HG03097 (cell line): ENCODE results near the gene ODAPH.
"Not testable (repeated sequence)": the region's sequence is repeated elsewhere in the genome, so short reads cannot be mapped to it uniquely, and the experiment has no call there.

Experiments used
- ATAC-seq: cut with Tn5 transposase; IDR thresholded peaks from one replicate; pipeline ENCODE4 v1.9.1; 2021; ENCODE audit not compliant: unreplicated experiment, low FRiP score

The ODAPH gene

GRCh38 chr4:75555294-75556164, at the start of gene ODAPH:
Gene ODAPH, plus strand, starts transcription at chr4:75556066. Its CDS starts 17 bp downstream, at chr4:75556083.
- no peak for ATAC-seq

GRCh38 chr4:75509592-75509991, 46.3 kb upstream of the ODAPH start:
- not testable (repeated sequence) for ATAC-seq

- no peak for ATAC-seq
Observed at GRCh38 chr4:75511841-75512240, 44.0 kb upstream of the ODAPH start.

GRCh38 chr4:75512386-75513211, 43.3 kb upstream of the ODAPH start:
- ATAC-seq = no peak

- ATAC-seq = peak; percentile 0
Observed at GRCh38 chr4:75513526-75514130, 42.2 kb upstream of the ODAPH start.

- peak; percentile 92 for ATAC-seq
Observed at GRCh38 chr4:75514131-75514948, 41.5 kb upstream of the ODAPH start, which contains the start of the genes RCHY1 and THAP6. Gene RCHY1, minus strand, starts transcription at chr4:75514403. Its CDS starts 117 bp downstream, at chr4:75514286. Gene THAP6, plus strand, starts transcription at chr4:75514473. Its CDS starts 980 bp downstream, at chr4:75515453.

- peak; percentile 1 for ATAC-seq
Observed at GRCh38 chr4:75514949-75515612, 40.8 kb upstream of the ODAPH start.

GRCh38 chr4:75516144-75516543, 39.7 kb upstream of the ODAPH start:
- ATAC-seq = no peak

GRCh38 chr4:75519452-75519851, 36.4 kb upstream of the ODAPH start:
- not testable (repeated sequence) for ATAC-seq

- ATAC-seq = no peak
Observed at GRCh38 chr4:75525086-75525485, 30.8 kb upstream of the ODAPH start.

GRCh38 chr4:75525910-75526309, 30.0 kb upstream of the ODAPH start:
- no peak for ATAC-seq

- no peak for ATAC-seq
Observed at GRCh38 chr4:75527482-75527881, 28.4 kb upstream of the ODAPH start.

- no peak for ATAC-seq
Observed at GRCh38 chr4:75530556-75531322, 25.1 kb upstream of the ODAPH start.

- ATAC-seq = not testable (repeated sequence)
Observed at GRCh38 chr4:75531536-75532143, 24.2 kb upstream of the ODAPH start.

GRCh38 chr4:75533339-75533887, 22.5 kb upstream of the ODAPH start:
- ATAC-seq = not testable (repeated sequence)

GRCh38 chr4:75533926-75534325, 21.9 kb upstream of the ODAPH start:
- ATAC-seq = not testable (repeated sequence)

- ATAC-seq = not testable (repeated sequence)
Observed at GRCh38 chr4:75537308-75537707, 18.6 kb upstream of the ODAPH start.

GRCh38 chr4:75542824-75543223, 13.0 kb upstream of the ODAPH start:
- no peak for ATAC-seq
